Measurements from ENCODE around the gene TNIP1. TPM values are rescaled to one million over a fixed set of nuclear protein-coding genes. Genes with fewer than 3 reads are reported as not detected.

The TNIP1 gene
- total and polyA plus RNA-seq, 4 donors = 81.5 to 308 (median 129) TPM

DNA sequence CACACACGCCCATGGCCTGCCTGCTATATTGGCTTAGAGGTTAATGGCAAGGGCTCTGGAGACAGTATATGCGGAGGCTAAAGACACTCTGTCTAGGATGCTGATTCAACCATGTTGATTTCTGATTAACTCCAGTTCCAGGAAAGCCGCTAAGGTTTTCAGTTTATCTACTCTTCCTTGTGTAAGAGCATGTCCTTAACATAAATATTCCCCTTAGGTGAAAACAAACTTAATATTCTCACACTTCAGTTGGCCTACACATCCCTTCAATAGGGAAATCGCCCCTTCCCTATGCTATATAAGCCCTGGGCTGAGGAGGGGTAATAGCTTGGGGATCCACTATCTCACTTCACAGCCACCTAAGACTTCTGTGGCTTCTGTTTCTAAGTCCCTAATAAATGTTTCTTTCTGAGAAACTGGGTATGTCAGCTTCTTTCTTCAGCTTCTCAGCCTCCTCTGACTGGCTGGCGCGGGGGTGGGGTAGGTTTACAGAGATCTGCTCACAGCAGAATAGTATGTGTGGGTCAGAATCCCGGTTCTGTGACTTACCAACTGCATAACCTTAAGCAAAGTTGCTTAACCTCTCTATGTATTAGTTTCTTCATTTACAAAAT lies 64.8 kb downstream of the TNIP1 start:
- TF ChIP-seq, protein P1, sequence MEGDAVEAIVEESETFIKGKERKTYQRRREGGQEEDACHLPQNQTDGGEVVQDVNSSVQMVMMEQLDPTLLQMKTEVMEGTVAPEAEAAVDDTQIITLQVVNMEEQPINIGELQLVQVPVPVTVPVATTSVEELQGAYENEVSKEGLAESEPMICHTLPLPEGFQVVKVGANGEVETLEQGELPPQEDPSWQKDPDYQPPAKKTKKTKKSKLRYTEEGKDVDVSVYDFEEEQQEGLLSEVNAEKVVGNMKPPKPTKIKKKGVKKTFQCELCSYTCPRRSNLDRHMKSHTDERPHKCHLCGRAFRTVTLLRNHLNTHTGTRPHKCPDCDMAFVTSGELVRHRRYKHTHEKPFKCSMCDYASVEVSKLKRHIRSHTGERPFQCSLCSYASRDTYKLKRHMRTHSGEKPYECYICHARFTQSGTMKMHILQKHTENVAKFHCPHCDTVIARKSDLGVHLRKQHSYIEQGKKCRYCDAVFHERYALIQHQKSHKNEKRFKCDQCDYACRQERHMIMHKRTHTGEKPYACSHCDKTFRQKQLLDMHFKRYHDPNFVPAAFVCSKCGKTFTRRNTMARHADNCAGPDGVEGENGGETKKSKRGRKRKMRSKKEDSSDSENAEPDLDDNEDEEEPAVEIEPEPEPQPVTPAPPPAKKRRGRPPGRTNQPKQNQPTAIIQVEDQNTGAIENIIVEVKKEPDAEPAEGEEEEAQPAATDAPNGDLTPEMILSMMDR (IDR thresholded peaks at IDR 0.05; ENCODE audit: control extremely low read depth, extremely low read depth) = no peak
- Histone ChIP-seq H3K27me3 (ENCODE audit: control insufficient read depth in 3 of 3, insufficient read depth in 3 of 3, low read length in 2 of 3) (no peaks in the 10 kb centered on the region), H3K27ac (ENCODE audit: low read depth in 1 of 2, low read length in 1 of 2) (peak overlapping the region in 1 of 2 donors; percentile 34), H3K9me3 (ENCODE audit: control insufficient read depth in 4 of 4, insufficient read depth in 3 of 4, low read length in 3 of 4) (no peaks in the 10 kb centered on the region), H3K4me1 (ENCODE audit: control insufficient read depth in 5 of 5, insufficient read depth in 5 of 5, low read length in 5 of 5) (peaks cover 0 to 31% (median 3%) of the 10 kb centered on the region in 5 donors), H3K36me3 (ENCODE audit: control insufficient read depth in 4 of 4, insufficient read depth in 4 of 4, low read length in 4 of 4) (no peaks in the 10 kb centered on the region), H3K4me3 (no peak overlapping the region), H3K9ac (ENCODE audit: insufficient read depth in 1 of 2, low read length in 2 of 2) (no peak overlapping the region)
- DNase-seq (no peak), ATAC-seq (ENCODE audit: insufficient read depth, low FRiP score) (no peak)
- WGBS, 2 donors = 89 to 91% methylated on average over 7 of the region's 7 CpGs

GRCh38 chr5:151014680-151015343 lies 66.0 kb downstream of the TNIP1 start:
- no peaks in the 10 kb centered on the region for H3K9me3 ChIP-seq (ENCODE audit: control insufficient read depth in 4 of 4, insufficient read depth in 3 of 4, low read length in 3 of 4)
- no peak overlapping the region for H3K27ac ChIP-seq (ENCODE audit: low read depth in 1 of 2, low read length in 1 of 2)
- ATAC-seq (ENCODE audit: insufficient read depth, low FRiP score) (no peak), DNase-seq (peak in 2 of 3 donors; percentile 38 to 52)
- peaks cover 0 to 23% (median 1%) of the 10 kb centered on the region in 5 donors for H3K4me1 ChIP-seq (ENCODE audit: control insufficient read depth in 5 of 5, insufficient read depth in 5 of 5, low read length in 5 of 5)
- no peaks in the 10 kb centered on the region for H3K27me3 ChIP-seq (ENCODE audit: control insufficient read depth in 3 of 3, insufficient read depth in 3 of 3, low read length in 2 of 3)
- H3K4me3 ChIP-seq = no peak overlapping the region
- no peak overlapping the region for H3K9ac ChIP-seq (ENCODE audit: insufficient read depth in 1 of 2, low read length in 2 of 2)
- TF ChIP-seq, protein P1 (IDR thresholded peaks at IDR 0.05; ENCODE audit: control extremely low read depth, extremely low read depth) = no peak
- no peaks in the 10 kb centered on the region for H3K36me3 ChIP-seq (ENCODE audit: control insufficient read depth in 4 of 4, insufficient read depth in 4 of 4, low read length in 4 of 4)
- 80 to 87% methylated on average over 4 of the region's 4 CpGs for WGBS, 2 donors

GRCh38 chr5:151012862-151013261 lies 68.0 kb downstream of the TNIP1 start:
- TF ChIP-seq, protein P1 (IDR thresholded peaks at IDR 0.05; ENCODE audit: control extremely low read depth, extremely low read depth) = no peak
- H3K4me1 ChIP-seq (ENCODE audit: control insufficient read depth in 5 of 5, insufficient read depth in 5 of 5, low read length in 5 of 5) = peaks cover 0 to 20% (median 1%) of the 10 kb centered on the region in 5 donors
- H3K4me3 ChIP-seq = no peak overlapping the region
- no peaks in the 10 kb centered on the region for H3K27me3 ChIP-seq (ENCODE audit: control insufficient read depth in 3 of 3, insufficient read depth in 3 of 3, low read length in 2 of 3)
- no peak for DNase-seq
- WGBS, 2 donors = 63 to 75% methylated on average over 6 of the region's 6 CpGs
- H3K27ac ChIP-seq (ENCODE audit: low read depth in 1 of 2, low read length in 1 of 2) = no peak overlapping the region
- no peak for ATAC-seq (ENCODE audit: insufficient read depth, low FRiP score)
- H3K9ac ChIP-seq (ENCODE audit: insufficient read depth in 1 of 2, low read length in 2 of 2) = no peak overlapping the region
- H3K9me3 ChIP-seq (ENCODE audit: control insufficient read depth in 4 of 4, insufficient read depth in 3 of 4, low read length in 3 of 4) = no peaks in the 10 kb centered on the region
- no peaks in the 10 kb centered on the region for H3K36me3 ChIP-seq (ENCODE audit: control insufficient read depth in 4 of 4, insufficient read depth in 4 of 4, low read length in 4 of 4)
